Measurements from ENCODE around the gene PRKD1.
"Not testable (repeated sequence)": the region's sequence is repeated elsewhere in the genome, so short reads cannot be mapped to it uniquely, and the experiment has no call there.

PRKD1 gene

GRCh38 chr14:29900609-29901350 lies 26.9 kb downstream of the PRKD1 start:
- DNase-seq (ENCODE audit: low read depth) = no peak

GRCh38 chr14:29898470-29898869 lies 29.2 kb downstream of the PRKD1 start:
- no peak for DNase-seq (ENCODE audit: low read depth)

GRCh38 chr14:29897181-29897580 lies 30.5 kb downstream of the PRKD1 start:
- no peak for DNase-seq (ENCODE audit: low read depth)

GRCh38 chr14:29896354-29896821 lies 31.3 kb downstream of the PRKD1 start:
- no peak for DNase-seq (ENCODE audit: low read depth)

- no peak for DNase-seq (ENCODE audit: low read depth)
Measured at GRCh38 chr14:29895591-29896083, 32.0 kb downstream of the PRKD1 start.

- no peak for DNase-seq (ENCODE audit: low read depth)
Measured at GRCh38 chr14:29893989-29894388, 33.7 kb downstream of the PRKD1 start.

GRCh38 chr14:29892327-29892726 lies 35.3 kb downstream of the PRKD1 start:
- DNase-seq (ENCODE audit: low read depth) = no peak

- no peak for DNase-seq (ENCODE audit: low read depth)
Measured at GRCh38 chr14:29885988-29886387, 41.7 kb downstream of the PRKD1 start.

GRCh38 chr14:29868000-29868399 lies 59.6 kb downstream of the PRKD1 start:
- DNase-seq (ENCODE audit: low read depth) = no peak

GRCh38 chr14:29865299-29865698 lies 62.3 kb downstream of the PRKD1 start:
- no peak for DNase-seq (ENCODE audit: low read depth)

GRCh38 chr14:29861996-29862395 lies 65.7 kb downstream of the PRKD1 start:
- DNase-seq (ENCODE audit: low read depth) = no peak

- no peak for DNase-seq (ENCODE audit: low read depth)
Measured at GRCh38 chr14:29858299-29858698, 69.3 kb downstream of the PRKD1 start.

- DNase-seq (ENCODE audit: low read depth) = no peak
Measured at GRCh38 chr14:29857551-29857950, 70.1 kb downstream of the PRKD1 start.

- no peak for DNase-seq (ENCODE audit: low read depth)
Measured at GRCh38 chr14:29856516-29856915, 71.1 kb downstream of the PRKD1 start.

- not testable (repeated sequence) for DNase-seq (ENCODE audit: low read depth)
Measured at GRCh38 chr14:29853691-29854090, 74.0 kb downstream of the PRKD1 start.

- DNase-seq (ENCODE audit: low read depth) = no peak
Measured at GRCh38 chr14:29853272-29853671, 74.4 kb downstream of the PRKD1 start.

- no peak for DNase-seq (ENCODE audit: low read depth)
Measured at GRCh38 chr14:29851397-29851796, 76.2 kb downstream of the PRKD1 start.

GRCh38 chr14:29847056-29847380 lies 80.6 kb downstream of the PRKD1 start:
- DNase-seq (ENCODE audit: low read depth) = no peak

- no peak for DNase-seq (ENCODE audit: low read depth)
Measured at GRCh38 chr14:29846339-29847055, 81.2 kb downstream of the PRKD1 start.

- no peak for DNase-seq (ENCODE audit: low read depth)
Measured at GRCh38 chr14:29843981-29844380, 83.7 kb downstream of the PRKD1 start.

- DNase-seq (ENCODE audit: low read depth) = no peak
Measured at GRCh38 chr14:29842228-29842627, 85.4 kb downstream of the PRKD1 start.

- not testable (repeated sequence) for DNase-seq (ENCODE audit: low read depth)
Measured at GRCh38 chr14:29840369-29840892, 87.2 kb downstream of the PRKD1 start.

- DNase-seq (ENCODE audit: low read depth) = not testable (repeated sequence)
Measured at GRCh38 chr14:29839691-29840090, 88.0 kb downstream of the PRKD1 start.

All from stimulated activated CD8-positive, alpha-beta memory T cell treated with anti-CD3 and anti-CD28 coated beads, Interleukin-12 subunit alpha, Interleukin-12 subunit beta, amount 100 ng/mL, for 4 hours (primary cell).